GM19043 (cell line): ENCODE data around the gene SEPTIN12.

Experiments
- ATAC-seq: cut with Tn5 transposase; IDR thresholded peaks from one replicate; pipeline ENCODE4 v1.9.1; 2021; ENCODE audit warnings: low read depth; ENCODE audit not compliant: unreplicated experiment

The SEPTIN12 gene

GRCh38 chr16:4803401-4803844 lies 15.3 kb upstream of the SEPTIN12 start:
- ATAC-seq = no peak

GRCh38 chr16:4802659-4803287 lies 14.6 kb upstream of the SEPTIN12 start:
- peak; percentile 89 for ATAC-seq

GRCh38 chr16:4801962-4802658 lies 14.0 kb upstream of the SEPTIN12 start, which contains the start of gene ROGDI:
Gene ROGDI (minus strand): TSS chr16:4802633. CDS start chr16:4802571, 62 bp downstream.
- peak; percentile 56 for ATAC-seq

GRCh38 chr16:4801051-4801961 lies 13.2 kb upstream of the SEPTIN12 start:
- ATAC-seq = no peak

- no peak for ATAC-seq
Observed at GRCh38 chr16:4800290-4801041, 12.3 kb upstream of the SEPTIN12 start.

- no peak for ATAC-seq
Observed at GRCh38 chr16:4799171-4799855, 11.2 kb upstream of the SEPTIN12 start.

- no peak for ATAC-seq
Observed at GRCh38 chr16:4798456-4798855, 10.3 kb upstream of the SEPTIN12 start.

- ATAC-seq = no peak
Observed at GRCh38 chr16:4797805-4798252, 9.7 kb upstream of the SEPTIN12 start.

- ATAC-seq = no peak
Observed at GRCh38 chr16:4796982-4797804, 9.0 kb upstream of the SEPTIN12 start.

- ATAC-seq = no peak
Observed at GRCh38 chr16:4795828-4796572, 7.9 kb upstream of the SEPTIN12 start.

GRCh38 chr16:4795181-4795827 lies 7.2 kb upstream of the SEPTIN12 start, which contains the start of gene SMIM22:
Gene SMIM22 (plus strand): TSS chr16:4795369. CDS start chr16:4795735, 366 bp downstream.
- ATAC-seq = no peak

- ATAC-seq = no peak
Observed at GRCh38 chr16:4792951-4793513, 4.9 kb upstream of the SEPTIN12 start.

GRCh38 chr16:4790871-4791270 lies 2.7 kb upstream of the SEPTIN12 start:
- no peak for ATAC-seq

GRCh38 chr16:4790261-4790660 lies 2.1 kb upstream of the SEPTIN12 start:
- no peak for ATAC-seq

GRCh38 chr16:4788910-4789309 lies 765 bp upstream of the SEPTIN12 start:
- ATAC-seq = no peak

- ATAC-seq = no peak
Observed at GRCh38 chr16:4788489-4788889, 344 bp upstream of the SEPTIN12 start.

- no peak for ATAC-seq
Observed at GRCh38 chr16:4787068-4787467, 1.1 kb downstream of the SEPTIN12 start.
